HG03575 (cell line): Measurements from ENCODE around the gene FHAD1.
"Not testable (repeated sequence)": the region's sequence is repeated elsewhere in the genome, so short reads cannot be mapped to it uniquely, and the experiment has no call there.

Experiments
- ATAC-seq: cut with Tn5 transposase; IDR thresholded peaks from one replicate; pipeline ENCODE4 v1.9.1; 2021; ENCODE audit not compliant: unreplicated experiment, insufficient number of reproducible peaks, low FRiP score; ENCODE audit errors: extremely low read depth

FHAD1 gene

GRCh38 chr1:15433471-15433870 is 186.4 kb downstream of the FHAD1 start:
- no peak for ATAC-seq

- not testable (repeated sequence) for ATAC-seq
Measured at GRCh38 chr1:15434739-15435138, 187.7 kb downstream of the FHAD1 start.

GRCh38 chr1:15435239-15436077 is 188.4 kb downstream of the FHAD1 start:
- no peak for ATAC-seq

- no peak for ATAC-seq
Measured at GRCh38 chr1:15436881-15437442, 189.9 kb downstream of the FHAD1 start.

GRCh38 chr1:15439325-15439724 is 192.3 kb downstream of the FHAD1 start:
- ATAC-seq = no peak

- ATAC-seq = no peak
Measured at GRCh38 chr1:15440357-15440756, 193.3 kb downstream of the FHAD1 start.

GRCh38 chr1:15441247-15441646 is 194.2 kb downstream of the FHAD1 start:
- no peak for ATAC-seq

- ATAC-seq = no peak
Measured at GRCh38 chr1:15442119-15442518, 195.1 kb downstream of the FHAD1 start.

GRCh38 chr1:15442759-15443158 is 195.7 kb downstream of the FHAD1 start:
- no peak for ATAC-seq

- no peak for ATAC-seq
Measured at GRCh38 chr1:15443281-15443680, 196.3 kb downstream of the FHAD1 start.

- no peak for ATAC-seq
Measured at GRCh38 chr1:15444468-15445389, 197.7 kb downstream of the FHAD1 start.

GRCh38 chr1:15445390-15446122 is 198.5 kb downstream of the FHAD1 start:
- ATAC-seq = no peak

GRCh38 chr1:15446212-15446611 is 199.2 kb downstream of the FHAD1 start:
- ATAC-seq = no peak
